GM23248 (cell line): ENCODE results near the gene PMAIP1. TPM values are rescaled to one million over a fixed set of nuclear protein-coding genes. Genes with fewer than 3 reads are reported as not detected.

Experiments used
- DNase-seq: peaks from one replicate; pipeline ENCODE4 v3.0.0-alpha.2; 2015
- H2AFZ ChIP-seq: fragments of 200-600 bp; sonication (generic); 2 replicates; pipeline ENCODE4 v1.6.1; 2016; ENCODE audit warnings: antibody characterized with exemption
- H3F3A ChIP-seq: fragments of 200-600 bp; sonication (generic); 2 replicates; pipeline ENCODE4 v1.6.1; 2016; ENCODE audit warnings: mild to moderate bottlenecking, antibody characterized with exemption, mixed run types; ENCODE audit not compliant: insufficient read depth
- H3K27ac ChIP-seq: fragments of 200-600 bp; sonication (generic); 2 replicates; pipeline ENCODE4 v1.5.1; 2016; ENCODE audit warnings: mild to moderate bottlenecking
- H3K27me3 ChIP-seq: fragments of 200-600 bp; sonication (generic); replicated peaks from 2 replicates; pipeline ENCODE4 v1.6.1; 2016; ENCODE audit warnings: mild to moderate bottlenecking; ENCODE audit not compliant: insufficient read depth
- H3K36me3 ChIP-seq: fragments of 200-600 bp; sonication (generic); 2 replicates; pipeline ENCODE4 v1.6.1; 2016; ENCODE audit warnings: low read depth, mild to moderate bottlenecking
- H3K4me1 ChIP-seq: fragments of 200-600 bp; sonication (generic); 2 replicates; pipeline ENCODE4 v1.6.1; 2016; ENCODE audit warnings: mild to moderate bottlenecking; ENCODE audit not compliant: insufficient read depth
- H3K4me2 ChIP-seq: fragments of 200-600 bp; sonication (generic); one replicate; pipeline ENCODE4 v1.6.1; 2016; ENCODE audit warnings: mild to moderate bottlenecking; ENCODE audit not compliant: unreplicated experiment
- H3K4me3 ChIP-seq: fragments of 200-600 bp; sonication (generic); 2 replicates; pipeline ENCODE4 v1.5.1; 2016; ENCODE audit warnings: mild to moderate bottlenecking
- H3K79me2 ChIP-seq: fragments of 200-600 bp; sonication (generic); 2 replicates; pipeline ENCODE4 v1.6.1; 2016; ENCODE audit warnings: mild to moderate bottlenecking; ENCODE audit not compliant: insufficient read depth
- H3K9ac ChIP-seq: fragments of 200-600 bp; sonication (generic); 2 replicates; pipeline ENCODE4 v1.6.1; 2016; ENCODE audit warnings: mild to moderate bottlenecking
- H3K9me2 ChIP-seq: fragments of 200-600 bp; sonication (generic); 2 replicates; pipeline ENCODE4 v1.6.1; 2016; ENCODE audit warnings: mixed run types, mild to moderate bottlenecking, moderate library complexity; ENCODE audit not compliant: insufficient read depth
- H3K9me3 ChIP-seq: fragments of 200-600 bp; sonication (generic); one replicate; pipeline ENCODE4 v1.6.1; 2017; ENCODE audit warnings: low read depth
- H4K20me1 ChIP-seq: fragments of 200-600 bp; sonication (generic); 2 replicates; pipeline ENCODE4 v1.6.0; 2016; ENCODE audit not compliant: insufficient read depth
- EZH2 ChIP-seq: fragments of 200-600 bp; sonication (generic); IDR thresholded peaks from 2 replicates; pipeline ENCODE4 v1.6.1; 2018; ENCODE audit warnings: antibody characterized with exemption, mild to moderate bottlenecking; ENCODE audit not compliant: insufficient read depth, poor library complexity, severe bottlenecking
- EZH2phosphoT487 ChIP-seq: fragments of 200-600 bp; sonication (generic); IDR thresholded peaks from 2 replicates; pipeline ENCODE4 v1.6.1; 2018; ENCODE audit warnings: antibody characterized with exemption, moderate library complexity, mild to moderate bottlenecking, low read depth; ENCODE audit not compliant: insufficient read depth
- WGBS, 2 experiments: methylation state at CpG; one replicate each; pipeline ENCODE4 v1.1.6; 2015 to 2017; ENCODE audit warnings: low lambda C conversion rate in 2 of 2, low coverage in 1 of 2; ENCODE audit errors: missing lambda C conversion rate in 2 of 2; 5-methylcytosine and 5-hydroxymethylcytosine counted together
- in situ Hi-C: fragments of 300-500 bp; cut with MboI; formaldehyde crosslinking; loops from 2 replicates; pipeline ENCODE4 v1.15.0; 2020
- polyA plus RNA-seq: library from polyadenylated mRNA; unstranded; fragments of >200 nt; fragmentation: Nextera tagmentation; extraction: Ambion mirVana; gene quantifications from 2 replicates; pipeline ENCODE4 v1.2.1, GENCODE V29; 2016
- total RNA-seq: library from RNA; depleted of rRNA; stranded (reverse); fragments of >200 nt; shearing (Covaris generic); gene quantifications from 2 replicates; pipeline ENCODE4 v1.2.3, GENCODE V29; 2014

PMAIP1 gene
- total and polyA plus RNA-seq, 2 experiments from 2014 or later = 5.3 to 7.5 TPM

DNA sequence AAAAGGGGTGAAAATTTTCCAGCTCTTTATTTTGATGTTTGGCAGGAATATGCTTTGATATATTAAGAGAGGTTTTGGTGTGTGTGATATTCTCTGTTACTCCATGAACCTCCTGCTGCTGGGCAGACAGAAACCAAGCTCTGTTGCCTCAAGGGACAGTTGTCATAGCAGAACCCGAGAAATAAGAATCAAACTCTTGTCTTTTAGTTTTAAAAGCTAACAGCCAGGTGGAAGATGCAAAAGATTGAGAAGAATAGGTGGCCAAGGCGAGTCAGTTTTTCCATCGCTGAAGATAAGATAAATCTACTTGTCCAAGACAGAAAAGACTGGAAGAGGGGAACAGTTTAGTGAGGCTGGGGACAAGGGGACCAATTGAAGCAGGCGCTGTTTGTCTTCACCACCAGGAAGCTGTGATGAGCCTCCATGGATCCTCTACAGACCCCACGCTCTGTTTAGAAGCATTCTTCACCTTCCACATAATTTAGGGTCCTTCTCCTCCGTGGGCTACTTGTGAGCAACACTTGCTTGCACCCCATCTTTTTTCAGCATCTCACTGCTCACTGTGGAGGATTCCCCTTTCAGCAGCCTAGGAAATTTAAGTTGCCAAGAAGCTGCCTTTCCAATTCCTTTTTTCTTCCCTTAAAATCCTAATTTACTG lies 23.9 kb downstream of the PMAIP1 start:
- TF ChIP-seq EZH2 = no peak
- TF ChIP-seq EZH2phosphoT487 = no peak
- Histone ChIP-seq H3K27ac (no peak overlapping the region), H3K79me2 (no peaks in the 10 kb centered on the region), H3K9me3 (no peaks in the 10 kb centered on the region), H3K36me3 (no peaks in the 10 kb centered on the region), H3K4me3 (no peak overlapping the region), H2AFZ (no peak overlapping the region), H3F3A (no peaks in the 10 kb centered on the region), H3K27me3 (no peaks in the 10 kb centered on the region), H3K9me2 (no peaks in the 10 kb centered on the region), H3K4me2 (no peak overlapping the region), H3K4me1 (no peaks in the 10 kb centered on the region), H4K20me1 (no peaks in the 10 kb centered on the region), H3K9ac (no peak overlapping the region)
- DNase-seq = no peak
- in situ Hi-C loops = no loop called here
- WGBS, 2 experiments = 76 to 80% methylated on average over 5 to 6 of the region's 6 CpGs

DNA sequence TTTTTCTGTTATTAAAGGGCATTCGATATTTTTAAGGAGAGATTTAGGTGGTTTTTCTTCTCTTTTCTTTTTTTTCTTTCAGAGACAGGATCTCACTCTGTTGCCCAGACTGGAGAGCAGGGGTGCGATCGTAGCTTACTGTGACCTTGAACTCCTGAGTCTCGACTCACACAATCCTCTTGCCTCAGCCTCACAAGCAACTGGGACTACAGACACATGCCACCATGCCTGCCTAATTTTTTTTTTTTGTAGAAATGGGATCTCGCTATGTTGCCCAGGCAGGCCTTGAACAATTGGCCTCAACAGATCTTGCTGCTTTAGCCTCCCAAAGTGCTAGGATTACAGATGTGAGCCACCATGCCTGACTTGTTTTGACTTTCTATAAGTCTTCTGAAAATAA lies 26.3 kb downstream of the PMAIP1 start:
- 84 to 89% methylated on average over 5 of the region's 5 CpGs for WGBS, 2 experiments
- H3K9me2 ChIP-seq = no peaks in the 10 kb centered on the region
- H3K27ac ChIP-seq = no peak overlapping the region
- H3K79me2 ChIP-seq = no peaks in the 10 kb centered on the region
- no peaks in the 10 kb centered on the region for H4K20me1 ChIP-seq
- in situ Hi-C loops = no loop called here
- no peaks in the 10 kb centered on the region for H3K9me3 ChIP-seq
- DNase-seq = no peak
- TF ChIP-seq EZH2 (no peak), EZH2phosphoT487 (no peak)
- no peaks in the 10 kb centered on the region for H3F3A ChIP-seq
- H3K4me3 ChIP-seq = no peak overlapping the region
- no peak overlapping the region for H3K4me2 ChIP-seq
- H3K36me3 ChIP-seq = no peaks in the 10 kb centered on the region
- H3K4me1 ChIP-seq = no peaks in the 10 kb centered on the region
- H2AFZ ChIP-seq = no peak overlapping the region
- no peaks in the 10 kb centered on the region for H3K27me3 ChIP-seq
- no peak overlapping the region for H3K9ac ChIP-seq

DNA sequence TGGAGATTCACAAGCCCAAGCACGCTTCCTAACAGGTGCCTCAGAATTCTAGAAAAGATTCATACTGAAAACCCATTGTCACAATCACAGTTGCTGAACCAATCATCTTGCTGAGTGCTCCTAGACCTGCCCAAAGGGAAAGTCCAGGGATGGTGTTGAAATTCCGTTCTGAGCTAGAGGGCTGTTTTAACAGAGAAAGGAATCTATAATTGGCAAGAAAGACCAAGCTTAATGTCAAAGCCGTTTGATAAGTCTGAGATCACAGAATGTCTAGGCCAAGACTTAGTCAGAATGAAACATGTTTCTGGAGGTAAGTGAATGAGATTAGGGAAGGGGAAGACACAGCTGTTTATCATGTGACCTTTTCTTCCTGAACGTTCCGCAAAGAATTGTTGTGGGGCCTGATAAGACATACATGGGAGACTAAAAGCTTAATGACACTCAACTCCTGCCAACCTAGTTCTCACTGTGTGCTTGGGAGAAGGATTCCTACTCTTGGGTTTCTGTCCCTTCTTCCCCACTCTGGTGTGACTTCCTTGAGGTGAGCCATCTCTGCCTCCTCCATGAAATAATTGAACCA lies 27.5 kb downstream of the PMAIP1 start:
- Histone ChIP-seq H3F3A (no peaks in the 10 kb centered on the region), H4K20me1 (no peaks in the 10 kb centered on the region), H3K4me2 (no peak overlapping the region), H2AFZ (no peak overlapping the region), H3K4me3 (no peak overlapping the region), H3K4me1 (no peaks in the 10 kb centered on the region), H3K9me3 (no peaks in the 10 kb centered on the region), H3K79me2 (no peaks in the 10 kb centered on the region), H3K27me3 (no peaks in the 10 kb centered on the region), H3K36me3 (no peaks in the 10 kb centered on the region), H3K9me2 (no peaks in the 10 kb centered on the region), H3K27ac (no peak overlapping the region), H3K9ac (no peak overlapping the region)
- peak; percentile 25 for DNase-seq
- 59 to 65% methylated on average over 5 of the region's 5 CpGs for WGBS, 2 experiments
- TF ChIP-seq EZH2phosphoT487 (no peak), EZH2 (no peak)
- in situ Hi-C loops = no loop called here

DNA sequence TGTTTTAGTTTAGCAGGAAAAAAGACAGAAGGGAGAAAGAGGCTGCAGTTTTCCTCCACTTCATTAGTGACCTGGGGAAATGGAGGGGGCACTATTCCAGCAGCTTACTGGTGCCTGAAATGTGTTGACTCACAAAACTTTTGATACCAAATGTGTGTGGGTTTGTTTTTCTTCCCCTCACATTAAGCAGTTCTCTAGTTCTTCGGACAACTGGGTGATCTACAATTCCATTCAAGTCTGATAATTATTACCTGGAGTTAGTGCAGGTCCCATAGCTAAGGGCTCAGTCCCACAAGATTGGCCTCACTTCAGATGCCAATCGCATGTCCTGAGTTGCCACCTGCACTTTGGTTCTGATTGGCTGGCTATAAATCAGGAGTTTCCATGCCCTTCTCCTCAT lies 28.4 kb downstream of the PMAIP1 start:
- H3F3A ChIP-seq = no peaks in the 10 kb centered on the region
- H3K9me3 ChIP-seq = no peaks in the 10 kb centered on the region
- DNase-seq = no peak
- H3K27ac ChIP-seq = no peak overlapping the region
- H3K79me2 ChIP-seq = no peaks in the 10 kb centered on the region
- 88 to 97% methylated on average over 2 of the region's 2 CpGs for WGBS, 2 experiments
- no peak overlapping the region for H3K9ac ChIP-seq
- H2AFZ ChIP-seq = no peak overlapping the region
- no peak for TF ChIP-seq EZH2phosphoT487
- no peak for TF ChIP-seq EZH2
- no peak overlapping the region for H3K4me2 ChIP-seq
- no peaks in the 10 kb centered on the region for H3K9me2 ChIP-seq
- in situ Hi-C loops = no loop called here
- H4K20me1 ChIP-seq = no peaks in the 10 kb centered on the region
- no peak overlapping the region for H3K4me3 ChIP-seq
- no peaks in the 10 kb centered on the region for H3K4me1 ChIP-seq
- H3K36me3 ChIP-seq = no peaks in the 10 kb centered on the region
- no peaks in the 10 kb centered on the region for H3K27me3 ChIP-seq
